GM10847 (cell line): ENCODE results near the gene PPP4R3A.

Source experiments
- POLR2A ChIP-seq: IDR thresholded peaks from 2 replicates; pipeline ENCODE4 v1.6.1; 2011; ENCODE audit not compliant: insufficient read length; ENCODE audit errors: extremely low read depth

The PPP4R3A gene

DNA sequence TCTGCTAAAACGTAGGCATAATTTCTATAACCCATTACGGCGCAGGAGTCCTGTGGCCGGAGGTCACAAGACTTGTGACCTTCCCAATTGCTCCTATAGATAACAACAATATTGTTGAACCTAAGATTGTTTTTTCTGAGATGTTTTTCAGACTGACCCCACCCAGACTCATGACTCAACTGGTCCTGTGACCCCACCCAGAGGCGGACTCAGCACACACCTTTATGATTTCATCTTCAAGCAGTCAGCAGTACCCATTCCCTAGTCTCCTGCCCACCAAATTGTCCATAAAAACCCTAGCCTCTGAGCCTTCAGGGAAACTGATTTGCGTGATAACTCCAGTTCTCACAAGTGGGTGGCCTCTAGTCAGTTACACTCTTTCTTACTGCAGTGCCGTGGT is 5.9 kb upstream of the PPP4R3A start:
- no peak for TF ChIP-seq POLR2A

DNA sequence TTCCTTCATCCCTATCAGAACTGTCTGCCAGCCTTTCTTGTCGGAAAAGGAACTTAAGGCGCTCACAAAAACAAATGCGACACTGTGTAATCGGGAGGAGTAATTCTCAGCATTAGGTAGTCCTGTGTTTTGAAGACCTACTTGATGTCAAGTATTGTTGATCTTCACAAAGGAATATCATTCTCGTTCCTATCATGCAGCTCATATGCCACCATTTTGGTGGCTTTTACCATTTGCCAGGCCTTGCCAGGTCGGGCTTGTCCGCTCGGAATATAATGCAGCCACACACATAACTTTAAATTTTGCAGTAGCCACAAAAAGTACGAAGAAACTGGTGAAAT is 903 bp upstream of the PPP4R3A start:
- no peak for TF ChIP-seq POLR2A

DNA sequence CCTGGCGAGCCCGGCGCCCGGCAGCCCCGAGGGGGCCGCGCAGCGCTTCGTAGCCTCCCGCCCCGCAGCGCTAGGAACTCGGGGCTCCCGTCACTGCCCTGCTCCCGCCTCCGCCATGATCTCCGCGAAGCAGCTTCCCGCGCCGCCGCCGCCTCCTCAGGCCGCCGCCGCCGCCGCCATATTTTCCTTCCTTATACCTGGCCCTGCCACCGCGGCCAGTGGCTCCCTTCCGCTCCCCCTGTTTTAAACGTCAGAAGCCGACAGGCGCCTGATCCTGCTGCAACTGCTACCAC is 286 bp downstream of the PPP4R3A start:
- no peak for TF ChIP-seq POLR2A

DNA sequence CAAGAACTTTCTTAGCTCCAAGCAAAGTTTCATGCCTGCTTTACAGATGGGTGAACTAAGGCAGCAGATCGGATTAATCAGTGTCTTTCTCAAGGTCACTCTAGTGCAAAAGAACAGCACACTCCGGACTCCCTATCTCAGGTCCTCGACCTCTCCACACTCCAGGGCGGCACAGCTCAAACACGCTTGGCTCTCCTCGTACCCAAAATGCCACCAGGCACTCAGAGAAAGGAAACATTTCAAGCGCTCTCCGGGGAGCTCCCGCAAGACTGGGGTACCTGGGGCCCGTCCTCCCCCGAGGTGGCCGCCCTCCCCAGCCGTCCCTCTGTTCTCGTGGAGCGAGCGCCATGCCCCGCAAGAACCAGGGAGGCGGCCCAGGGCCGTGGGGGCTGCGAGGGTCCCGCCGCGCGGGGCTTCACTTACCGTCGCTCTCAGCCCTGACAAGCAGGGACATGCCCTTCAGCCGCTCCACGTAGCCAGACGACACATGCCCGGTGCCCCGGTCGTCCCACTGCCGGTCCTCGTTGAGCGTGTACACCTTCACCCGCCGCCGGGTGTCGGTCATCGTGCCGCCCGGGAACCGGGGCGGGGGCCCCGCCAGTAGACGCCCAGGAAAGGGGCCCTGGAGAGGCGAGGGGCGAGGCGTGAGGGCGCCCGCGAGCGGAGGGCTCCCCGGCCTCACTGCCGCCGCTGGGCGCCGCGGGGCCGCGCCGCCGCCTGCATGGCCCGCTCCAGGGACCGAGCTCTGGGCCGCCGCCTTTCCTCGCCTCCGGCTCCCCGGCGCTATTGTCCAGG is 830 bp downstream of the PPP4R3A start:
- TF ChIP-seq POLR2A = no peak

DNA sequence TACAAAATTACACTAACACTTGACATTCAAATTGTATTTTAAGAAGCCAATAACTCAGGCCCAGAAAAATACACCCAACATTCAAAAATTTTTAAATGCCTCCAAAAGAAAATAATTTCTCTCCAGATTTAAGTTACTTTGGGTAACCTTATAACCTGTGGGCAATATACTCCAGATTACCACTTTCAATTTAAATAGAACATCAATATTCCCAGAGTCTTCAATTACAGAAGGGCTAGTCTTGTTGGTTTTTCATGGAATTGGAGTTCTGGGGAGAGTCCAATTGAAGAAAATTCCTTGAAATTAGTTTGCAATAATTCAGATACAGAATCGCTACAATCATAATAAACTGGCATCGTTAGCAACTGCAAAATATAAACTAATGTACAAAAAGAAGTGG is 2.0 kb downstream of the PPP4R3A start:
- no peak for TF ChIP-seq POLR2A

DNA sequence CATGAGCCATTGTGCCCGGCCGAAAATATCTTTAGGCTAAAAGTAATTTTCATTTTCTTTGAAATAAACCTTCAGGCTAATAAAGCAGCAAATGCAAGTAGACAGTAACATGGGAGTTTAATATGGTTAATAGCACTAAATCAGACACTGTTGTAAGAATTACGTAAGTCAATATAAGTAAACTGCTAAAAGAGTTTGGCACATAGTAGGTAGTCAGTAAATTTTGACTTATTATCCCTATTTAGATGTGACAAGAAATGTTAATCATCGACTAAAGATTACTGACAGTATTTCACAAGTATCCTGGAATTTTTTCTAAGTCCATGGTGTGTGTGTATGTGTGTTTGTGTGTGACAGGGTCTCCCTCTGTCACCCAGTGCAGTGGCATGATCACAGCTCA is 3.9 kb downstream of the PPP4R3A start:
- TF ChIP-seq POLR2A = no peak

DNA sequence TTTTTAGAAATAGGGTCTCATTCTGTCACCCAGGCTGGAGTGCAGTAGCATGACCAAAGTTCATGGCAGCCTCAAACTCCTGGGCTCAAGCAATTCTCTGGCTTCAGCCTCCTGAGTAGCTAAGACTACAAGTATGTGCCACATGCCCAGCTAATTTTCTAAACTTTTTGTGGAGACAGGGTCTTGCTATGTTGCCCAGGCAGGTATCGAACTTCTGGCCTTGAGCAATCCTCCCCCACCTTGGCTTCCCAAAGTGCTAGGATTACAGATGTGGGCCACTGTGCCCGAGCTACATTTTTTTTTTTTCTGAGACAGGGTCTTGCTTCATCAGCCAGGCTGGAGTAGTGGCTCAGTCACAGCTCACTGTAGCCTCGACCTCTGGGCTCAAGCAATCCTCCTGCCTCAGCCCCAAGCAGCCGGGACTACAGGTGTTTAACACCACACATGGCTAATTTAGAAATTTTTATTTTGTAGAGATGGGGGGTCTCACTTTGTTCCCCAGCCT is 7.1 kb downstream of the PPP4R3A start:
- TF ChIP-seq POLR2A = no peak

DNA sequence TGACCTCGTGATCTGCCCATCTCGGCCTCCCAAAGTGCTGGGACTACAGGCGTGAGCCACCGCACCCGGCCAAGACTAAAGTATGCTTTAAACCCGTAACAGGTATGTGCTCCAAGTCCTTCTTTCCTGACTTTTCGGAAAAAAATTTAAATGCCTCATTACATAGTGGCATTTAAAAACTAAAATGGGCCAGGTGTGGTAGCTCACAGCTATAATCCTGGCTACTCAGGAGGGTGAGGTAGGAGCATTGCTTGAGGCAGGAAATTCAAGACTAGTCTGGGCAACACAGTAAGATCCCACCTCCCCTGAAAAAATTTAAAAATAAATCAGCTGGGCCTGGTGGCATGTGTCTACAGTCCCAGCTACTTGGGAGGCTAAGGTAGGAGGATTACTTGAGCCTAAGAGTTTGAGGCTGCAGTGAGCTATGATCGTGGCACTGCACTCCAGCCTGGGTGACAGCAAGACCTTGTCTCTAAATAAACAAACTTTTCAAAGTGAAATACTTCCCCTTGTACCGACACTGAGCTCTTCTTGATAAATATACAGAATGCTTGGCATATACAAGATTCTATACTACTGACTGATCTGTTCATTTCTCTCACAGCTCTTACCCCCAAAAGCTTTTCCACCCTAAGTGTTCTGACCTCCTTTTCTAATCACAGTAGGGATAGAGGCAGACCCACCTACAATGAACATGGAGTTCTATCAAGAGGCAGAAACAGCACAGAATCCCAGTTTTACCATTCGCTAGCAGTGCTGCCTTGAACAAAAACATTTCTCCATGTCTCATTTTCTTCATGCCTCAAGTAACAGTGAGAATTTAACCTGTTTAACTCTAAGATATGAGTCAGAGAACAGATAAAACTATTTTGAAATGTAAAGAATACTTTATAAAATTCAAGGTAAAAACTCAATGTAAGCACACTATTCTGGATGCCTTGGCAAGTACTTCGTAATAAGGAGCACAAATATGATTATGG is 7.9 kb downstream of the PPP4R3A start:
- TF ChIP-seq POLR2A = no peak

DNA sequence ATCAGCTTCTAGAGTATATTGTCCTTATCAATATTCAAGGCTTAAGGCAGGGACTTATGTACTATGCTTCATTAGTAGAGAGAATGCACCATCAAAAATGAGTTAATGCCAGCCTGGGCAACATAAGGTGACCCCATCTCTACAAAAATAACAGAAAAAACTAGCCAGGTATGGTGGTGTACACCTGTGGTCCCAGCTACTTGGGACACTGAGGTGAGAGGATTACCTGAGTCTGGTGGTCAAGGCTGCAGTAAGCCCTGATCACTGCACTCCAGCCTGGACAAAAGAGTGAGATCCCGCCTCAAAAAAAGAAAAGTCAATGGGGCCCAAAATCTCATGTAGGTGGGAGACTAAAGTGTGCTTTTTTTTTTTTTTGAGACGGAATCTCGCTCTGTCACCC is 8.8 kb downstream of the PPP4R3A start:
- no peak for TF ChIP-seq POLR2A

DNA sequence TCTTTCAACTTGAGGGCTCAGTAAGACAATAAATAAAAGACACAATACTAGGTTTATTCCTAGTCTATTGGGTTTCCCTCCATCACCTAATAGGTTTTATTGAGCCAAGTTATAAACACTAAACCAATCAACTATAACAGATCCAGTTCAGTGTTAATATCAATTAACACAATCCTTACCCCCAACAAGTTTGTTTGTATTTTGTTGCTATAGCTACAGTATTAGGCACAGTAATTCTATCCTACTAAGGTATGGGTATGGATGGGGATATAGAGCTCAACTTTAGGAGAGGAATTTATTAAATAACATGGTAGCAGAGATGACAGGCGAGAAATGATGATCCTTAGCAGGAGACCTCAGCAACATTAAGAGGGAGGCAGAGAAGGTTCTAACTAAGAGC is 13.3 kb downstream of the PPP4R3A start:
- no peak for TF ChIP-seq POLR2A

DNA sequence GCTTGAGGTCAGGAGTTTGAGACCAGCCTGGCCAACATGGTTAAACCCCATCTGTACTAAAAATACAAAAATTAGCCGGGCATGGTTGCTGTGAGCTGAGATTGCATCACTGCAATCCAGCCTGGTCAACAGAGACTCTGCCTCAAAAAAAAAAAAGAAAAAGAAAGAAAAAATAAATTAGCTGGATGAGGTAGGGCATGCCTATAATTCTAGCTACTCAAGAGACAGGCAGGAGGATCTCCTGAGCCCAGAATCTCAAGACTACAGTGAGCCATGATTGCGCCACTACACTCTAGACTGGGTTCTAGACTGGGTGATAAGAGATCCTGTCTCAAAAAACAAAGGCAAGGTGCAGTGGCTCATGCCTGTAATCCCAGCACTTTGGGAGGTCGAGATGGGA is 16.9 kb downstream of the PPP4R3A start:
- TF ChIP-seq POLR2A = no peak

DNA sequence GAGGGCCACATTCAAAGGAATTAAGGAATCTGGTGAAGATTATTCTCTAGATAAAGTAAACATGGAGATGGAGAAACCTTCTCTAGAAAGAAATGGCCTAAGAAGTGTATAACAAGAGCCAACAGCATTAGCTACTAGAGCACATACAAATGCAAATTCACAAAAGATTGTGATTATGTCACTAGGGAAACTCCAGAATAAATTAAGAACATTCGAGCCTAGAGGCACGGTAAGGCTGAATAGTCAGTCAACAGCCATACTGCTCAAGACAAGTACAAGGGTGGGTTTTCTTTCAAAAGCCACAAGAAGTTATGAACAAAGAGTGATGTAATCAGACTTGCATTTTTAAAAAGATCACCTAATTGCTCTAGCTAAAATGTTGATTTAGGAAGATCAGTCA is 25.4 kb downstream of the PPP4R3A start:
- no peak for TF ChIP-seq POLR2A

DNA sequence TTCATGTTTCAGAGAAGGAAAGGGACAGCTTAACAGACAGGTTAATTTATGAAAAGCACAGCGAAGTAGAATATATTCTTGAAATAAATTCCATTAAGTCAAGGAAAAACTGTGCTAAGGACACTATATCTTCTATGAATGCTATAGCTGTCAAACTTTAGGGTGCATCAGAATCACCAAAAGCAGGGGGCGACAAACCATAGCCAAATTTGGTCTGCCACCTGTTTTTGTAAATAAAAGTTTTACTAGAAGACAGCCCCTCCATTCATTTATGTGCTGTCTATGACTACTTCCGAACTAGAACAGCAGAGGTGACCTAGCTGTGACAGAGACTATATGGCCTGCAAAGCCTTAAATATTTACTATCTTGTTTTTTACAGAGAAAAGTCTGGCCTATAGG is 25.9 kb downstream of the PPP4R3A start:
- TF ChIP-seq POLR2A = no peak

DNA sequence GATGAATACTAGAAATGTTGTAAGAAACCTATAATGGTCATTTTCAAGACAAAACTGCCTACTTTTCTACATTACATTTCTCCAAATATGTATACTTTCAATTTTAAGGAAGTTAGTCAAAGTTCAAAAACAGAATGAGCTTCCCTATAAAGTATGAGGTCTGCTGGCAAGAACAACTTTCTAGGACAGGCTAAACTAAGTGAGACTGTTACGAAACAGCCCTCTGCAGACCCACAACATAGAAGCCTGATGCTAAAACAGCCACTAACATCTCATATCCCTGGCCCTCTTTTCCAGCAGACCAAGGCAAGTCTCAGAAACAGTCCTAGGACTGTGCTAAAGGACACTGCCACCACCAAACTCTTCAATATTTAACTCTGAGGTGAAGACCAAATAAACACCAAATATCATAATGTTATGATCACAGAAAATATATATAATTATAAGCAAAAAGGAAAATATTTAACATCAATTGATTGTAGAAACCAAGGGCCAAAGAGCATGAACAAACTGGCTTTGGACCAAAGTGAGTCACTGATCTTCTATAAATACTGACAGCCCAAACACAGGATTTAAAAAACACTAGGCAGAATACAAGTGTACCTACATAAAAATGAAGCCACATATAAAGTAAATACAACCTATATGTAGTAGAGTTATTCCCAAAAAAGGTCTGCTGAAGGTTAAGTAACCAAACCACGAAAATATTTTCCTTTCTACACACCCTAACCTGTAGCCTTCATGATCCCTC is 27.7 kb downstream of the PPP4R3A start:
- no peak for TF ChIP-seq POLR2A

DNA sequence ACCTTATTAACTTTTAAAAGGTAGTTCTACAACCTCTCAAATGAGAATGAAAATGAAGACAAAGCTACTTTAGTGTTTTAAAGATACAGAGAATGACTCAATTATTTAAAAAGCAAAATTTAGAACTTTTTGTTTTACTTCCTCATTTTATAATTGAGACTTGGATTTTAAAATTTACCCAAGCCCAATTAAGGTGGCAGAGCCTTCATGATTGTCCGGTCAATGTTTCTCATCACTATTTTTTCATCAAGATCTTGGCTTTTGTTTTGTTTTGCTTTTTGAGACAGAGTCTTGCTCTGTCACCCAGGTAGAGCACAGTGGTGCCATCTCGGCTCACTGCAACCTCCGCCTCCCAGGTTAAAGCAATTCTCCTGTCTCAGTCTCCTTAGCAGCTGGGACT is 32.7 kb downstream of the PPP4R3A start:
- no peak for TF ChIP-seq POLR2A

DNA sequence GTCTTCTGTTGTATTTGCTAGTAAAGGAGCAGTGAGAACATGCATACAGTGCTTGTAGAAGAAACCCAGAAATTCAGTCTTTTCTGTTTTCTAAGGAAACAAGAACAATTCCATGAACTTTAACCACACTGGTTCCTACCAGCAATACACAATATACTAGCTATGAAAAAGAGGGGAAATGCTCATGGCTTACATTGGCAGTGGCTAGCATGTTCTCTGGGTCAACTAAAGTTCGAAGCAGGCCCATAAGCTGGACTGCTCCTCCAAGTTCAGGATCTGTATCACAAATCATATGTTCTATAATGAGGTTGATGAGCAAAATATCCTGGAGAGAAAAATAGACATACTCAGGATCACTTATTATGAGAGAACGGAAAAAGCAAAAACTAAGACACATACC is 37.1 kb downstream of the PPP4R3A start:
- no peak for TF ChIP-seq POLR2A

DNA sequence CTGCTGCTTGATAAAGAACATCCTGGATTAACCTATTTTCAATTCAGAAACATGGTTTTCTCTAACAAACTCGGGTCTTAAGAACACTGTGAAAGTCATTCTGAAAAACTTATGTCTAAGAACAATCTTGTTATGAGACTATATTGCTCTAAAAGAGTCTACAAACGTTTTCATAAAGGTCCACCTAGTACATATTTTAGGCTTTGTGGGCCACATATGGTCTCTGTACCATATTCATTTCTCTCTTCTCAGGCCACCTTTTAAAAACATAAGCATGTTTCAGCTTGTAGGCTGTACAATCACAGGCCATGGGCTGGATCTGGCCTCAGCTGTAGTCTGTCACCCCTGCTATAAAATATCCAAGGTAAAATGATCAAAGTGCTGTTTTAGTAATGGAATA is 39.9 kb downstream of the PPP4R3A start:
- TF ChIP-seq POLR2A = no peak
